NT2/D1 (cell line): ENCODE data around the gene ARL4A.

Experiments used
- DNase-seq: peaks from one replicate; pipeline ENCODE4 v3.0.0-alpha.2; 2011; ENCODE audit warnings: low read depth, low spot score
- H3K27me3 ChIP-seq: 2 replicates; pipeline ENCODE4 v1.6.0; 2011; ENCODE audit warnings: mild to moderate bottlenecking; ENCODE audit not compliant: insufficient read length, insufficient read depth
- H3K36me3 ChIP-seq: 2 replicates; pipeline ENCODE4 v1.6.1; 2011; ENCODE audit warnings: mild to moderate bottlenecking, low read length, mixed read lengths; ENCODE audit not compliant: insufficient read depth, insufficient read length
- H3K4me1 ChIP-seq: 2 replicates; pipeline ENCODE4 v1.5.1; 2011; ENCODE audit not compliant: insufficient read depth, insufficient read length
- H3K4me3 ChIP-seq: 2 replicates; pipeline ENCODE4 v1.5.1; 2011; ENCODE audit warnings: low read depth; ENCODE audit not compliant: insufficient read length
- H3K9ac ChIP-seq: 2 replicates; pipeline ENCODE4 v1.6.0; 2011; ENCODE audit warnings: low read depth; ENCODE audit not compliant: insufficient read length
- H3K9me3 ChIP-seq: 2 replicates; pipeline ENCODE4 v1.5.1; 2011; ENCODE audit warnings: mild to moderate bottlenecking, low read length; ENCODE audit not compliant: insufficient read depth
- SUZ12 ChIP-seq: IDR thresholded peaks from 2 replicates; pipeline ENCODE4 v1.6.1; 2011; ENCODE audit not compliant: insufficient read length, insufficient read depth; ENCODE audit errors: extremely low read depth
- YY1 ChIP-seq: IDR thresholded peaks from 2 replicates; pipeline ENCODE4 v1.6.1; 2011; ENCODE audit not compliant: insufficient read length, insufficient read depth
- ZNF274 ChIP-seq: IDR thresholded peaks from 2 replicates; pipeline ENCODE4 v1.6.1; 2011; ENCODE audit warnings: mild to moderate bottlenecking, low read depth, low read length

Gene ARL4A

GRCh38 chr7:12686891-12687717, at the start of gene ARL4A:
Gene ARL4A, plus strand, starts transcription at chr7:12687633. Its CDS starts 622 bp downstream, at chr7:12688255.
- peaks cover 4% of the 10 kb centered on the region for H3K36me3 ChIP-seq
- no peaks in the 10 kb centered on the region for H3K9me3 ChIP-seq
- peak within 1 kb of the TSS; percentile 72 for H3K4me3 ChIP-seq
- TF ChIP-seq ZNF274 (no peak), SUZ12 (no peak)
- no peaks in the 10 kb centered on the region for H3K27me3 ChIP-seq
- H3K9ac ChIP-seq, result peak within 1 kb of the TSS; percentile 93
- no peaks in the 10 kb centered on the region for H3K4me1 ChIP-seq
- peak; percentile 99 for DNase-seq

DNA sequence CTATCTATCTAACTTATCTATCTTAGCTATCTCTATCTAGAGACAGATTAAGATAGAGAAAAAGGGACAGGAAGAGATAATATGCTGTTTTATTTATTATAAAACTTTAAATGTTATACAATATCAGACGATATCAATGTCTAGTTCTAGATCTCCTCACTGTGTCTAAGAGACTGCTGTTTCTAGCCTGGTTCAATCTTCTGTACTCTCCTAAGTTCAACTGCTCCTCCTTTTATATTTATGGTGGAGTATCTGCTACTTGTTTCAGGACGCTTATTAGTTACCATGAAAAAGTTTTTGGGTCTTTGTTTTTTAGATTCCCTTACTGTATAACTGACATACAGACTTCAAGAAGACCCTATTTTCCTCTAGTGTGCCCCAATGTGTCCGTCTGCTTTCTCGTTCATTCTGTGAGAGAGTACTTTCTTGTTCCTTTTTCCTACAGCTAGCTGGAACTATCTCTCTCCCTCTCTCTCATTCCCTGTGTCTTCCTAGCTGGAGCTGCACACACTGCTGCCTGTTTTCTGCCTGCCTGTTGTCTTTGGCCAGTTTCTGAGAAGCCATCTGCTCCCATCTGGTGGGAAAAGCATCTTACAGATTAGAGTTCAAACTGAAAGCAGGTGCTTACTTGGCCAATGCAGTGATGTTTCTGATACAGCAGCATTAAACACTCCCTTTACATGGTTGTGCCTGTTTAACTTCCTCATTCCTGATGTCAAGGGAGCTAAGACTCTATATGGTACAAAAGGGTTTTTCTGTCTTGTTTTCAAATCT, 49.4 kb upstream of the ARL4A start:
- no peaks in the 10 kb centered on the region for H3K4me1 ChIP-seq
- TF ChIP-seq YY1, result no peak
- TF ChIP-seq ZNF274, result no peak
- no peak for TF ChIP-seq SUZ12
- no peaks in the 10 kb centered on the region for H3K36me3 ChIP-seq
- no peak overlapping the region for H3K9ac ChIP-seq
- no peak for DNase-seq
- no peaks in the 10 kb centered on the region for H3K27me3 ChIP-seq
- no peak overlapping the region for H3K4me3 ChIP-seq
- H3K9me3 ChIP-seq, result no peaks in the 10 kb centered on the region

GRCh38 chr7:12638851-12639456, 48.5 kb upstream of the ARL4A start:
- no peak for TF ChIP-seq ZNF274
- no peak overlapping the region for H3K9ac ChIP-seq
- no peaks in the 10 kb centered on the region for H3K9me3 ChIP-seq
- no peak overlapping the region for H3K4me3 ChIP-seq
- no peaks in the 10 kb centered on the region for H3K27me3 ChIP-seq
- H3K36me3 ChIP-seq, result no peaks in the 10 kb centered on the region
- H3K4me1 ChIP-seq, result no peaks in the 10 kb centered on the region
- DNase-seq, result peak; percentile 11

DNA sequence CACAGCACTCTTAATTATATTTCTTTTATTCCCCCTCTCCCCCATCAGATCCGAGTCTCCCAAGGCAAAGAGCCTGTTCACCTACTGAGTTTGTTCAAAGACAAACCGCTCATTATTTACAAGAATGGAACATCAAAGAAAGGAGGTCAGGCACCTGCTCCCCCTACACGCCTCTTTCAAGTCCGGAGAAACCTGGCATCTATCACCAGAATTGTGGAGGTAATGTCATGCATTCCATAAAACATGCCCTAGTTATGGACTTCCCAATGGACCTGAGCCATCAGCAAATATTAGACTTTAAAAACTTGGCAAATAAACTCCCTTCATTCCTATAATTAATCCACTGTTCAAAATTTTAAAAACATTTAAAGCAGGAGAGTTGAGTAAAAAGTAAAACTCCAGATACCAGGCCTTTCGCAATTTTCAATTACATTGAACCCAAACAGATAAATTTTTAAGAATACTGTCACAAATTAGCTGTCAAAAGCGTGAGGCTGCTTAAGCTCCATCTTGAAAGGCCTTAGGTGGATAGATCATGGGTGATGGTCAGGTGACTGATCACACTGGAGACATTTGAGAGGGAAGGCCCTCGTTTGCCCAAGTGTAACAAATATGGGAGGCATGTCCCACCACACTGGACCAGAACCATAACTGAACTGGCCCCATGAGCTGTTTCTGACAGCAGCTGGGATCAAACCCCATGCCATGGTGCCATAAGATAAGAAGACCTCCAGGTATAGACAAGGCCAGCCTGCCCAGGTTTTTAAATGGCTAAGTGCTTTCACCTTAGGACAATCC, 46.9 kb upstream of the ARL4A start:
- Histone ChIP-seq H3K27me3 (no peaks in the 10 kb centered on the region), H3K4me3 (no peak overlapping the region), H3K9ac (no peak overlapping the region), H3K4me1 (no peaks in the 10 kb centered on the region), H3K9me3 (no peaks in the 10 kb centered on the region), H3K36me3 (no peaks in the 10 kb centered on the region)
- TF ChIP-seq SUZ12 (no peak), YY1 (no peak), ZNF274 (no peak)
- no peak for DNase-seq

DNA sequence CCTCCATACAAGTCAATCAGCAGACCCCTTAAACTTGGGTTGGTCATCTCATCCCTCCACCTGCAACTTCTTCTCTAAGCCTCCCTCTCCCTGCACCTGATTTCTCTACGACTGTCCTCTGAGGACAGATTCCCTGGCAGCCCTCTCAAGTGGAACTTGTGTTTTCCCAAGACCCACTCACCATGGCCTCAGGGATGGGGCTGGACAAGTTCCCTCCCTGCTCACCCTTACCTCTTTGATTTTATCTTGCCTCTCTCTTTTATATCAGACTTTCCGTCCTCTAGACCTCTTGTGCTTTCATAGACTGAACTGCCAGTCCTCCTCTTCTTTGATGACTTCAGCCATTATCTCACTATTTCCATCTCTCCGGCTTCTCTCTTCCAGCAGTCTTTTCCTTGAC, 46.2 kb upstream of the ARL4A start:
- TF ChIP-seq SUZ12 (no peak), YY1 (no peak), ZNF274 (no peak)
- Histone ChIP-seq H3K27me3 (no peaks in the 10 kb centered on the region), H3K4me3 (no peak overlapping the region), H3K9me3 (no peaks in the 10 kb centered on the region), H3K4me1 (no peaks in the 10 kb centered on the region), H3K9ac (no peak overlapping the region), H3K36me3 (no peaks in the 10 kb centered on the region)
- DNase-seq, result no peak

GRCh38 chr7:12642508-12642907, 44.9 kb upstream of the ARL4A start:
- Histone ChIP-seq H3K36me3 (no peaks in the 10 kb centered on the region), H3K9ac (no peak overlapping the region), H3K27me3 (no peaks in the 10 kb centered on the region), H3K9me3 (no peaks in the 10 kb centered on the region), H3K4me1 (no peaks in the 10 kb centered on the region), H3K4me3 (no peak overlapping the region)
- TF ChIP-seq YY1 (no peak), ZNF274 (no peak), SUZ12 (no peak)
- no peak for DNase-seq
